ENCODE results near the gene NEIL1.
"Not testable (repeated sequence)": the region's sequence is repeated elsewhere in the genome, so short reads cannot be mapped to it uniquely, and the experiment has no call there.

The NEIL1 gene

GRCh38 chr15:75346796-75347221 is at the start of gene NEIL1:
NEIL1 (plus strand) TSS chr15:75347039; CDS start chr15:75348906, 1,867 bp downstream.
- no peak for DNase-seq

- DNase-seq = not testable (repeated sequence)
These were observed 48.1 kb upstream of the NEIL1 start for GRCh38 chr15:75298541-75299310.

- peak; percentile 65 for DNase-seq
These were observed 47.5 kb upstream of the NEIL1 start for GRCh38 chr15:75299311-75299688.

GRCh38 chr15:75300026-75300425 is 46.8 kb upstream of the NEIL1 start:
- DNase-seq = not testable (repeated sequence)

- DNase-seq = no peak
These were observed 44.5 kb upstream of the NEIL1 start for GRCh38 chr15:75302318-75302717.

GRCh38 chr15:75302753-75303152 is 44.1 kb upstream of the NEIL1 start:
- not testable (repeated sequence) for DNase-seq

- DNase-seq = no peak
These were observed 40.7 kb upstream of the NEIL1 start for GRCh38 chr15:75306188-75306587.

- no peak for DNase-seq
These were observed 39.0 kb upstream of the NEIL1 start for GRCh38 chr15:75307778-75308390.

GRCh38 chr15:75309711-75310110 is 37.1 kb upstream of the NEIL1 start:
- no peak for DNase-seq

- not testable (repeated sequence) for DNase-seq
These were observed 34.3 kb upstream of the NEIL1 start for GRCh38 chr15:75312548-75312947.

- no peak for DNase-seq
These were observed 33.6 kb upstream of the NEIL1 start for GRCh38 chr15:75313116-75313845.

- DNase-seq = no peak
These were observed 32.1 kb upstream of the NEIL1 start for GRCh38 chr15:75314552-75315290.

- not testable (repeated sequence) for DNase-seq
These were observed 27.5 kb upstream of the NEIL1 start for GRCh38 chr15:75319231-75319897.

- no peak for DNase-seq
These were observed 25.1 kb upstream of the NEIL1 start for GRCh38 chr15:75321711-75322110.

GRCh38 chr15:75325922-75326321 is 20.9 kb upstream of the NEIL1 start:
- DNase-seq = no peak

- no peak for DNase-seq
These were observed 19.8 kb upstream of the NEIL1 start for GRCh38 chr15:75327005-75327404.

- DNase-seq = no peak
These were observed 19.3 kb upstream of the NEIL1 start for GRCh38 chr15:75327491-75327890.

GRCh38 chr15:75328493-75329314 is 18.1 kb upstream of the NEIL1 start:
- DNase-seq = no peak

- DNase-seq = no peak
These were observed 17.3 kb upstream of the NEIL1 start for GRCh38 chr15:75329571-75329970.

- not testable (repeated sequence) for DNase-seq
These were observed 14.7 kb upstream of the NEIL1 start for GRCh38 chr15:75332093-75332492.

- not testable (repeated sequence) for DNase-seq
These were observed 13.0 kb upstream of the NEIL1 start for GRCh38 chr15:75333654-75334419.

Data from CD4-positive, alpha-beta T cell treated with Interleukin-17A for 1 hour (primary cell).